Stimulated activated CD8-positive, alpha-beta memory T cell treated with anti-CD3 and anti-CD28 coated beads, Interleukin-2, amount 100 ng/mL, for 1 hour (primary cell): Measurements from ENCODE around the gene TPBG.
"Not testable (repeated sequence)": the region's sequence is repeated elsewhere in the genome, so short reads cannot be mapped to it uniquely, and the experiment has no call there.

Experiments
- DNase-seq, 2 donors: peaks; one replicate each; pipeline ENCODE4 v3.0.0-alpha.2; 2020; ENCODE audit warnings: low read depth in 2 of 2

The TPBG gene

GRCh38 chr6:82374516-82374915 lies 10.9 kb downstream of the TPBG start:
- DNase-seq: no peak

GRCh38 chr6:82376636-82377035 lies 13.0 kb downstream of the TPBG start:
- DNase-seq: no peak

- no peak for DNase-seq
These were observed 17.1 kb downstream of the TPBG start for GRCh38 chr6:82380566-82381185.

- no peak for DNase-seq
These were observed 17.7 kb downstream of the TPBG start for GRCh38 chr6:82381278-82381677.

- DNase-seq: no peak
These were observed 21.5 kb downstream of the TPBG start for GRCh38 chr6:82385102-82385501.

- DNase-seq: no peak
These were observed 21.9 kb downstream of the TPBG start for GRCh38 chr6:82385546-82385945.

GRCh38 chr6:82385961-82386360 lies 22.3 kb downstream of the TPBG start:
- no peak for DNase-seq

- not testable (repeated sequence) for DNase-seq
These were observed 31.2 kb downstream of the TPBG start for GRCh38 chr6:82394770-82395169.

- no peak for DNase-seq
These were observed 33.5 kb downstream of the TPBG start for GRCh38 chr6:82396964-82397751.

- DNase-seq: no peak
These were observed 34.5 kb downstream of the TPBG start for GRCh38 chr6:82397962-82398692.

- DNase-seq: no peak
These were observed 45.4 kb downstream of the TPBG start for GRCh38 chr6:82408952-82409431.

- DNase-seq: no peak
These were observed 46.6 kb downstream of the TPBG start for GRCh38 chr6:82410151-82410648.

- no peak for DNase-seq
These were observed 50.3 kb downstream of the TPBG start for GRCh38 chr6:82413868-82414267.

GRCh38 chr6:82415820-82416219 lies 52.2 kb downstream of the TPBG start:
- DNase-seq: no peak

GRCh38 chr6:82416346-82416745 lies 52.7 kb downstream of the TPBG start:
- DNase-seq: no peak
